NCI-H2171 treated with DMSO at 0.1 percent for 48 hours (cell line): Measurements from ENCODE around the gene TECTB.
"Not testable (repeated sequence)": the region's sequence is repeated elsewhere in the genome, so short reads cannot be mapped to it uniquely, and the experiment has no call there.

Experiments used
- DNase-seq: peaks from one replicate; lab custom pipeline; 2025; lab: John Stamatoyannopoulos, UW

TECTB gene

DNA sequence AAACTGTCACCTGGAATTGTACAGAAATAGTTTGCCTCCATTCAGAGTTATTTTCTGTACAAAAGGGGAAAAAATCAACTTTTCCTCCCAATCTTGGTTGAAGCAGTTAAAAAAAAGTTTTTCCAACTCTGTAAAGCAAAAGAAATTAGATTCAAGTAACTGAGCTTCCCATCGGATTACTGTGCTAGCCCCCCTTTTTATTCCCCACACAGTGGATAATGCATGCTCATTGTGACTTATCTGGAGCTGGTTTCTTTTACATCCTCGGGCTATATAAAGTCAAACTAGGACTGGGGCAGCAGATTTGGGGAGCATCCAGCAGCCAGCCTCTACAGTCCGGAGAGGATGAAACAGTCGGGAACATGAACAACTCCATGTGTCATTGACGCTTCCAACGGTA is at the start of gene TECTB:
TECTB (plus strand) TSS at position 301 of the 400 bp plus-strand sequence. CDS start 335 bp downstream, outside the sequence.
- DNase-seq: no peak

DNA sequence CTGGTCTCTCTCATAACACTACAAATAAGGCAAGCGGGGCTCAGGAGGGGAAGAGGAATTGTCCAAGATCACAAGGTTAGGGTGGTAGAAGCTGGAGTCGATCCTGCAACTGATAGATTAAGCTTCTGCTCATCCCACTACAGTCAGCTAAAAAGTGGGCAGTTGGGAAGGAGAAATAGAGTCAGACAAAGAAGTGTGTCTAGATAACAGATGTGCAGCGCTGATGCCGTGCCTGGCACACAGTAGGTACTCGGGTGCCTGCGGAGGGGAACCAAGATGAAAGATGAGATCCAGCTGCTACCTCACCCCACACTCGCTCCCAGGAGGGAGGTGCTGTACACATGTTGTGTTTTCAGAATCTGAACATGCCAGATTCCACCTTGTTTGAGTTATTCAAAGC is 48.1 kb upstream of the TECTB start:
- no peak for DNase-seq

DNA sequence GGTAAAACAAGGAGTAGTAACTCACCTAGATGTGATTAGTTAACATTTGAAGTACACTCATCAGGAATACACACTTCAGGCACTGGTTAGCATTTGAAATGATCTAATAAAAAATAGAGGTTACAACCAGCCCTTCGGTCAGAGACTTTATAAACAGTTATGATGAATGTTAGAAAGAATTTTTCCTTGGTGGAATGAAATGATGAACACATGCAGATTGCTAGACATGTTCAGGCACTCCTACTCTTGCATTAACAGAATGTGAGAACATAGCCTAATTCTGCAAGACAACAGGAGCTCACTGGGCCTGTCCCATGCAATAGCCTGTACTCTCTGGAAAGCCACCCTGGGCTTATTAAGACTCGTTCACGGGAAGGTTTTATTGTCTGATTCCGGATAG is 47.3 kb upstream of the TECTB start:
- DNase-seq: no peak

GRCh38 chr10:112236486-112236885 is 46.7 kb upstream of the TECTB start:
- no peak for DNase-seq

- DNase-seq: no peak
These were observed 43.9 kb upstream of the TECTB start for GRCh38 chr10:112239347-112239746.

- DNase-seq: no peak
These were observed 42.8 kb upstream of the TECTB start for GRCh38 chr10:112240441-112240840.

DNA sequence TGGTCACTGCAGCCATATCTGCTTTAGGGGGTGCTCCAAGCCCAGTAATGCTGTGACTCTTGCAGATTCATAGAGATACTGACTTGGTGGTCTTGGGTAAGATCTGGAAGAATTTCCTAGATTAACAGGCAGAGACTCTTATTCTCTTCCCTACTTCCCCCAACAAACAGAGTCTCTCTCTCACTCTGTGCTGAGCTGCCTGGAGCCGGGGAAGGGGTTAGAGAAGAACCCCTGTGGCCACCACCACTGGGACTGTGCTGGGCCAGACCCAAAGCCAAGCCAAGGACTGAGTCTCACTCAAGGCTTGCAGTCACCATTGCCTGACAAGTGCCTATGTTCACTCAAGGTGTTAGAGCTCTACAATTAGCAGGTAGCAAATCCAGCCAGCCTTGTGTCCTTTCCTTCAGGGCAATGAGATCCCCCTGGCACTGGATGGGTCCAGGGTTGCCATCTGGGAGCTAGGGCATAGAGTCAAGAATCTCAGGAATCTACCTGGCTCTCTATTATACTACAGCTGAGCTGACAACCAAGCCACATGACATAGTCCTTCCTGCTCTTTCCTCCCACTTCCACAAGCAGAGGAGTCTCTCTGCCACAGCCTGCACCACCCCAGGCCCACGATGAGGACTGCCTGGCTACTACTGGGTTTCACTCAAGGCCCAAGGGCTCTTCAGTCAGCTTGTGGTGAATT is 41.4 kb upstream of the TECTB start:
- DNase-seq: no peak

DNA sequence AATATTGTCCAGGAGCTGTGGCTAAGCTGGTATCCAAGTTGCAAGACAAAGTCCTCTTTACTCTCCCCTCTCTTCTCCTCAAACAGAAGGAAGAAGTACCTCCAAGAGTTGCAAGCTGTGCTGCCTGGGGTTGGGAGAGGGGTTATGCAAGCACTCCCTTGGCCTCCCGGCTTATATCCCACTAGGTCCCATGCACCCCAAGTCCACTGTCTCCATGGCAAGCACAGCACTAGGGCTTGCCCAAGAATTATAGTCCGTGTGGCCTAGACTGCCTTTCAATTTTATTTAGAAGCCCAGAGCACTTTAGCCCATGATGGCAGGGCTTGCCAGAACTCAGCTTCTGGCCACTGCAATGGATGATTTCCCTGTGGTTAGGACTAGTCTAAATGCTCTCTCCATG is 40.4 kb upstream of the TECTB start:
- DNase-seq: no peak

GRCh38 chr10:112243713-112244112 is 39.5 kb upstream of the TECTB start:
- DNase-seq: no peak

DNA sequence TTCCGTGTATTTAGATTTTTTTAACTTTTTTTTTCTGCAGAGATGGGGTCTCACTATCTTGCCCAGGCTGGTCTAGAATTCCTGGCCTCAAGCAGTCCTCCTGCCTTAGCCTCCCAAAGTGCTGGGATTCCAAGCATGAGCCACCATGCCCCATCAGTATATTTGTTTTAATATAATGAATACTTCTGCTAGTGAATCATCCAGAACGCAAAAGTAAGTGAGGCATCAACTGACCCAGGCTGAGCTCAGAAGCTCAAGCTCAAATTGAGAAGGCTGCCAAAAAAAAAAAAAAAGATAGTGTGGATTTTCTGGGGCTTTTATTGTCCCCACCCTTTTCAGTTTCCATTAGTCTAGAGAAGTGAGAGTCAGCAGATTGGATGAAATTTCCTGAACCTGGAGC is 39.0 kb upstream of the TECTB start:
- DNase-seq: no peak

DNA sequence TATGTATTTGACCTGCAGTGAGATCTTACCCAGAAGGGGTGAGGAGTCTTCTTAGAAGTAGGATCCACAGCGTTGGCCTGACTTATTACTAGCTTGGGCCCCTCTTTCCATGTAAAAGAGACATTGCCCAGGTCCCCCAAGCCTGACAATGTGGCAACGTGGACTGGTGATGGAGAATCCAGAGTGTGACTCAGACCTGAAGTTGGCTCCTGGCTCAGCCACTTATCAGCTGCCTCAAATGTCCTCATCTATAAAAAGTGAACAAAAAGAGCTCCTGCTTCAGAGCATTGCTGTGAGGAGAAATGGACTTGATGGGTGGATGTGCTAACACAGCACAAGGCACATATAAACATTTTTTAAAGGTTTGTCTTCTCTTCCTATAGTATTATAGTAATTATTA is 35.4 kb upstream of the TECTB start:
- DNase-seq: no peak

- DNase-seq: no peak
These were observed 34.5 kb upstream of the TECTB start for GRCh38 chr10:112248584-112249295.

DNA sequence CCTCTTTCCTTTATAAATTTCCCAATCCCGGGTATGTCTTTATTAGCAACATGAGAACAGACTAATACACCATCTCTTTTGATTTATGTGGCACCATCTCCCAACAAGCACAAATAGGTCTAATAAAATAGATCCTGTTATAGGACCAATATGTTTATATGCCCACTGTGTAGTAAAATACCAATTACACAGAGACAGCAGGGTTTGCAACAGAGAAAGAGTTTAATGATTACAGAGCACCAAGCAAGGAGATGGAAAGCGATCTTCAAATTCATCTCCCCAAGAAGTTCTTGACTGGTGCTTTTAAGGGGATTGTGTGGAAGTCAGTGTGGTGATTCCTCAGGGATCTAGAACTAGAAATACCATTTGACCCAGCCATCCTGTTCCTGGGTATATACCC is 33.5 kb upstream of the TECTB start:
- no peak for DNase-seq

GRCh38 chr10:112250555-112250954 is 32.6 kb upstream of the TECTB start:
- no peak for DNase-seq

GRCh38 chr10:112251238-112251637 is 32.0 kb upstream of the TECTB start:
- DNase-seq: not testable (repeated sequence)

DNA sequence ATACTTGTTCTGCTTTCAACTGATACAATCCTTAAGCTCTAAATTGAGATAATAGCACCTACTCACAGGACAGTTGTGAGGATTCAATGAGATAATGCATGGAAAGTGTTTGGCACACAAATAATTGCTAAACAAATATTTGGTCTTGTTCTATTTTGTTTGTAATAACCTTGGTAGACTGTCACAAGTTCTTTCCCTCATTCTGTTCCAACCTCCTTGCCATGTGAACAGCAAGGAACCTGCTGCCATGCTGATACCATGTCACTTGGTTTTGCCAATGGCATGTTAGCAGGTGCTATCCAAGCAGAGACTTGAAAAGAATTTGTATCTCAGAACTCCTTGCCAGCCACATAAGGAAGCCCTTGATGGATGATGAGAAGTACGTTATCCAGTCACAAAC is 24.8 kb upstream of the TECTB start:
- no peak for DNase-seq

DNA sequence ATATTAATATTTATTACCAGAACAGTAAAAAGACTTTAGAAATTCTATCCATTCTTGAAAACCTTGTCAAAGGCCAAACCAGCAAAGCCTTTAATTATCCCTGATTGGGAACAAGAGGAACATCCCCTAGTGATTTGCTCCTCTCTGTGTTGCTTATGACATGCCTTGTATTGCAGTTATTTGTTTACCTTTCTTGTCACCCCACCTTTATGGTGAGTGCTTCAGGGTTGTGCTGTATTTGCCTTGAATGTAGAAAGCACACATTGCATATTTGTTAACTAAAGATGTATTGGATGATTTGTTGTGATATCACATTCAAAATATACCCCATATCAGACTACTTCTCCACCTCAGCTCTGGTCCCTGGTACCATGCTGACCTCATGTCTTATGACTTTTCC is 23.5 kb upstream of the TECTB start:
- no peak for DNase-seq

- no peak for DNase-seq
These were observed 22.4 kb upstream of the TECTB start for GRCh38 chr10:112260831-112261230.

GRCh38 chr10:112261281-112261822 is 21.8 kb upstream of the TECTB start:
- no peak for DNase-seq

DNA sequence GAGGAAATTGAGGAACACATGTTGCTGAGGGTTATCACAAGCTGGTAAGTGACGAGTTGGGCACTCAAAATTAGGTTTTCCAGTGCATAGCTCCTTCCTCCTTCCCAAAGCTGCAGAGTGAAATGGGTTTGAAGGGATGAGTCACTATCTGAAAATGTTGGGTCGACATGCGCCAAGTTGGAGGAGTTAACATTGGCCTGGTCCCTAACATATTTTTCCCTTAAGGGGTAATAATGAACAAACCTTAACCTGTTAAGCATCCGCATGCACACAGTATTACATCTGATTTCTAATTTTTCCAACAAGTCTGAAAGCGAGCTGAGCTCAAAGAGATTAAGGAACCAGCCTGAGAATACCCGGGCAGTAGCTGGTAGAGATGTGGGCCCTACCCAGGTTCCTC is 20.7 kb upstream of the TECTB start:
- no peak for DNase-seq

GRCh38 chr10:112265745-112266144 is 17.5 kb upstream of the TECTB start:
- DNase-seq: no peak

- no peak for DNase-seq
These were observed 13.9 kb upstream of the TECTB start for GRCh38 chr10:112269266-112269665.

DNA sequence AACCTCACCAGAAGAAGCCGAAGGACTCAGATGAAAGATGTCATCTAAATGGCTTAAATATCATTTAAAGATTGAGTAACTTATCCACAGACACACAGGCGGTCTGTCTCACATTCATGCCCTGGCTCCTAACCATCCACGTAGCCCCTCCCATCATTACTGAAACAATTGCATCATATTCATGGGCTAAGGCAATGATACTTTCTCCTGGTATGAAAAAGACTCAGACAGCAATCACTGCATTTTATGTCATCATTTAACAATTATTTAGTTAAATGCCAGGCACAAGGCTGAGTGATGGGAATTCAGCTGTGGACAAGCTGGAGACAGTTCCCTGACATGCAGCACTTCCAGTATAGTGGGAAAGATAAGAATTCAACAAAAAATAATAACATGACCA is 11.2 kb upstream of the TECTB start:
- no peak for DNase-seq

GRCh38 chr10:112274831-112275230 is 8.4 kb upstream of the TECTB start:
- no peak for DNase-seq
